Measurements from ENCODE around the gene EHMT1. TPM values are rescaled to one million over a fixed set of nuclear protein-coding genes. Genes with fewer than 3 reads are reported as not detected.
A peak's percentile ranks its signal among the peaks of the same experiment; 100 is the strongest.

EHMT1 gene
- total and polyA plus RNA-seq, 9 of the 15 experiments (the other 6 are each of a cell fraction or from before 2014, with no cell fraction given), result 2.2 to 76.0 (median 36.4) TPM

DNA sequence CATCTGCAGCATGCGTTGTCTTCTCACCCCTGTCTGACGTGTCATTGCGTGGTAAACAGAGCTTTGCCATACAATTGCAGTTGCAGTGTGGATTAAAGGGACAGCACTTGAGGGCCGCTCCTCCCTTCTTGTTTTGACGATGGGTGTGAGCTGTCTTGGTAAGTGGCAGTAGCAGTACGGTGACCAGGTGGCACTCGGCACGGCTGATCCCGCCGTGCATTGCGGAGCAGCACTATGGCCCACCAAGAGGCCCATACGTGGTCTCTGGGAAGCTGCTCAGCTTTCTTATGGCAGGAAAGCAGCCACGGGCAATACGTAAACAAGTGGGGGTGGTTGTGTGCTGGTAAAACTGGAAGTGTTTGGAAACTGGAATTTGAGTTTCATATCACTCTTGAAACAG is 25.1 kb downstream of the EHMT1 start:
- no TSS peak for BruUV-seq (replicated peaks)
- DNase-seq (ENCODE audit: extremely low read depth in 1 of 4, low spot score in 3 of 4) (no peak), FAIRE-seq (no peak), ATAC-seq (no peak)
- POLR2A ChIA-PET, result interaction anchor here (0.8 kb wide), 1 partner anchor 14 kb away, joined by 3 read pairs; no protein-coding TSS in a partner anchor
- 93% methylated on average over 14 of the region's 14 CpGs for WGBS (ENCODE audit: insufficient coverage, low coverage, missing lambda C conversion rate)
- Histone ChIP-seq H3K9me3 (replicated peaks; ENCODE audit: control insufficient read depth, insufficient read depth, low read depth, low read length) (no peaks in the 10 kb centered on the region), H3K4me1 (replicated peaks in 1 of 2; ENCODE audit: control insufficient read depth in 2 of 2, insufficient read depth in 2 of 2, low read length in 2 of 2) (peaks cover 0 to 8% of the 10 kb centered on the region in 2 experiments; a peak in 3 of 5 replicates), H3K27me3 (ENCODE audit: control insufficient read depth in 2 of 2, insufficient read depth in 2 of 2, low read length in 2 of 2) (no peaks in the 10 kb centered on the region), H3K4me2 (ENCODE audit: insufficient read depth, low read length) (no peak overlapping the region), H2AFZ (ENCODE audit: low read depth, low read length) (no peak overlapping the region), H4K20me1 (replicated peaks; ENCODE audit: control insufficient read depth, insufficient read depth, low read length) (no peaks in the 10 kb centered on the region; the same call in none of the 2 replicates), H3K4me3 (no peak overlapping the region), H3K36me3 (ENCODE audit: control insufficient read depth, insufficient read depth, low read length) (peaks cover 40% of the 10 kb centered on the region; the same call in 2 of the 3 replicates), H3K9ac (ENCODE audit: insufficient read depth in 1 of 2, low read depth in 2 of 2, low read length in 2 of 2) (0 out of 4 replicates have a peak overlapping the region, but pooled peaks of 1 of the 2 experiments have one; percentile 50), H3K79me2 (ENCODE audit: control insufficient read depth, insufficient read depth, low read length) (peaks cover 86% of the 10 kb centered on the region), H3K9me1 (ENCODE audit: control insufficient read depth, insufficient read depth, low read length) (peaks cover 3% of the 10 kb centered on the region), H3K27ac (ENCODE audit: extremely low read depth, low read depth, low read length) (no peak overlapping the region)
- TF ChIP-seq SUPT5H (IDR thresholded peaks at IDR 0.05) (no peak), DACH1 (IDR thresholded peaks at IDR 0.05; ENCODE audit: partially characterized antibody) (no peak), TRIM24 (IDR thresholded peaks at IDR 0.05) (no peak), ZNF695 (CRISPR knock-in tag; IDR thresholded peaks at IDR 0.05) (no peak), XRCC3 (IDR thresholded peaks at IDR 0.05) (no peak), SMARCC2 (IDR thresholded peaks at IDR 0.05; ENCODE audit: low read depth) (no peak), ZBTB11 (CRISPR knock-in tag; IDR thresholded peaks at IDR 0.05) (no peak)
- TF ChIP-seq, protein P1, sequence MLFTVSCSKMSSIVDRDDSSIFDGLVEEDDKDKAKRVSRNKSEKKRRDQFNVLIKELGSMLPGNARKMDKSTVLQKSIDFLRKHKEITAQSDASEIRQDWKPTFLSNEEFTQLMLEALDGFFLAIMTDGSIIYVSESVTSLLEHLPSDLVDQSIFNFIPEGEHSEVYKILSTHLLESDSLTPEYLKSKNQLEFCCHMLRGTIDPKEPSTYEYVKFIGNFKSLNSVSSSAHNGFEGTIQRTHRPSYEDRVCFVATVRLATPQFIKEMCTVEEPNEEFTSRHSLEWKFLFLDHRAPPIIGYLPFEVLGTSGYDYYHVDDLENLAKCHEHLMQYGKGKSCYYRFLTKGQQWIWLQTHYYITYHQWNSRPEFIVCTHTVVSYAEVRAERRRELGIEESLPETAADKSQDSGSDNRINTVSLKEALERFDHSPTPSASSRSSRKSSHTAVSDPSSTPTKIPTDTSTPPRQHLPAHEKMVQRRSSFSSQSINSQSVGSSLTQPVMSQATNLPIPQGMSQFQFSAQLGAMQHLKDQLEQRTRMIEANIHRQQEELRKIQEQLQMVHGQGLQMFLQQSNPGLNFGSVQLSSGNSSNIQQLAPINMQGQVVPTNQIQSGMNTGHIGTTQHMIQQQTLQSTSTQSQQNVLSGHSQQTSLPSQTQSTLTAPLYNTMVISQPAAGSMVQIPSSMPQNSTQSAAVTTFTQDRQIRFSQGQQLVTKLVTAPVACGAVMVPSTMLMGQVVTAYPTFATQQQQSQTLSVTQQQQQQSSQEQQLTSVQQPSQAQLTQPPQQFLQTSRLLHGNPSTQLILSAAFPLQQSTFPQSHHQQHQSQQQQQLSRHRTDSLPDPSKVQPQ (CRISPR knock-in tag; IDR thresholded peaks at IDR 0.05; ENCODE audit: borderline replicate concordance), result no peak
- intact Hi-C loops (cut with micrococcal nuclease) (no loop called here), in situ Hi-C loops (cut with MboI) (no loop called here)
- CTCF ChIA-PET (ENCODE audit: low intra/inter-chr PET ratio), result no interaction called here
